ENCODE data around the gene FOXA3. TPM values are rescaled to one million over a fixed set of nuclear protein-coding genes. Genes with fewer than 3 reads are reported as not detected.

FOXA3 gene
- total RNA-seq, 4 donors from 2014 or later, result not detected

- Histone ChIP-seq H3K27me3 (no peaks in the 10 kb centered on the region), H3K4me1 (peaks cover 0 to 7% of the 10 kb centered on the region in 2 donors), H3K36me3 (peaks cover 0 to 92% of the 10 kb centered on the region in 2 donors), H3K27ac (no peak overlapping the region), H3K9me3 (no peaks in the 10 kb centered on the region), H3K4me3 (no peak overlapping the region)
- DNase-seq (no peak), ATAC-seq (no peak)
- intact Hi-C loops (cut with DNase I; ENCODE audit: low total_unique reads), result no loop called here
- in situ Hi-C loops (cut with MboI; ENCODE audit: low sequenced_read_pairs in 4 of 4), result no loop called here
- TF ChIP-seq POLR2A (IDR thresholded peaks at IDR 0.05), result no peak
- TF ChIP-seq CTCF (IDR thresholded peaks at IDR 0.05 in 4 of 5, conservative IDR thresholded peaks at IDR 0.05 in 1 of 5), result no peak
These were observed 37.2 kb upstream of the FOXA3 start for GRCh38 chr19:45826934-45827333.

- no peak for DNase-seq
- Histone ChIP-seq H3K27ac (no peak overlapping the region), H3K4me1 (peaks cover 0 to 7% of the 10 kb centered on the region in 2 donors), H3K4me3 (no peak overlapping the region), H3K36me3 (peaks cover 0 to 95% of the 10 kb centered on the region in 2 donors), H3K27me3 (no peaks in the 10 kb centered on the region), H3K9me3 (no peaks in the 10 kb centered on the region)
- in situ Hi-C loops (cut with MboI; ENCODE audit: low sequenced_read_pairs in 4 of 4) (no loop called here), intact Hi-C loops (cut with DNase I; ENCODE audit: low total_unique reads) (no loop called here)
- no peak for TF ChIP-seq CTCF (IDR thresholded peaks at IDR 0.05 in 4 of 5, conservative IDR thresholded peaks at IDR 0.05 in 1 of 5)
- no peak for TF ChIP-seq POLR2A (IDR thresholded peaks at IDR 0.05)
- no peak for ATAC-seq
These were observed 36.5 kb upstream of the FOXA3 start for GRCh38 chr19:45827459-45828093.

- no peak for TF ChIP-seq POLR2A (IDR thresholded peaks at IDR 0.05)
- TF ChIP-seq CTCF (IDR thresholded peaks at IDR 0.05 in 4 of 5, conservative IDR thresholded peaks at IDR 0.05 in 1 of 5), result no peak
- no peak overlapping the region for H3K27ac ChIP-seq
- peaks cover 0 to 7% of the 10 kb centered on the region in 2 donors for H3K4me1 ChIP-seq
- H3K9me3 ChIP-seq, result no peaks in the 10 kb centered on the region
- in situ Hi-C loops (cut with MboI; ENCODE audit: low sequenced_read_pairs in 4 of 4), result no loop called here
- H3K27me3 ChIP-seq, result no peaks in the 10 kb centered on the region
- no peak for ATAC-seq
- H3K4me3 ChIP-seq, result no peak overlapping the region
- no peak for DNase-seq
- intact Hi-C loops (cut with DNase I; ENCODE audit: low total_unique reads), result no loop called here
- peaks cover 0 to 98% of the 10 kb centered on the region in 2 donors for H3K36me3 ChIP-seq
These were observed 35.6 kb upstream of the FOXA3 start for GRCh38 chr19:45828523-45828922.

- H3K36me3 ChIP-seq, result peaks cover 0 to 98% of the 10 kb centered on the region in 2 donors
- no peak overlapping the region for H3K4me3 ChIP-seq
- intact Hi-C loops (cut with DNase I; ENCODE audit: low total_unique reads) (no loop called here), in situ Hi-C loops (cut with MboI; ENCODE audit: low sequenced_read_pairs in 4 of 4) (no loop called here)
- H3K4me1 ChIP-seq, result peaks cover 0 to 5% of the 10 kb centered on the region in 2 donors
- no peak overlapping the region for H3K27ac ChIP-seq
- no peak for DNase-seq
- H3K9me3 ChIP-seq, result no peaks in the 10 kb centered on the region
- no peak for ATAC-seq
- TF ChIP-seq CTCF (IDR thresholded peaks at IDR 0.05 in 4 of 5, conservative IDR thresholded peaks at IDR 0.05 in 1 of 5) (no peak), POLR2A (IDR thresholded peaks at IDR 0.05) (no peak)
- no peaks in the 10 kb centered on the region for H3K27me3 ChIP-seq
These were observed 35.2 kb upstream of the FOXA3 start for GRCh38 chr19:45828945-45829344.

GRCh38 chr19:45834970-45835369 lies 29.2 kb upstream of the FOXA3 start:
- ATAC-seq (no peak), DNase-seq (no peak)
- H3K4me1 ChIP-seq, result no peaks in the 10 kb centered on the region
- H3K9me3 ChIP-seq, result no peaks in the 10 kb centered on the region
- no peaks in the 10 kb centered on the region for H3K27me3 ChIP-seq
- intact Hi-C loops (cut with DNase I; ENCODE audit: low total_unique reads) (no loop called here), in situ Hi-C loops (cut with MboI; ENCODE audit: low sequenced_read_pairs in 4 of 4) (no loop called here)
- no peak overlapping the region for H3K4me3 ChIP-seq
- peaks cover 8 to 97% of the 10 kb centered on the region in 2 donors for H3K36me3 ChIP-seq
- no peak overlapping the region for H3K27ac ChIP-seq
- no peak for TF ChIP-seq CTCF (IDR thresholded peaks at IDR 0.05 in 4 of 5, conservative IDR thresholded peaks at IDR 0.05 in 1 of 5)
